Stimulated activated CD8-positive, alpha-beta memory T cell treated with anti-CD3 and anti-CD28 coated beads, Interleukin-2, amount 100 ng/mL, for 1 hour (primary cell): ENCODE data around the gene FAAP24.
"Not testable (repeated sequence)": the region's sequence is repeated elsewhere in the genome, so short reads cannot be mapped to it uniquely, and the experiment has no call there.

Experiments used
- DNase-seq, 2 donors: peaks; one replicate each; pipeline ENCODE4 v3.0.0-alpha.2; 2020; ENCODE audit warnings: low read depth in 2 of 2

Gene FAAP24

GRCh38 chr19:32971715-32972540 lies at the start of gene FAAP24, which contains the start of gene CEP89:
Gene FAAP24, plus strand, starts transcription at chr19:32972242. Its CDS starts 955 bp downstream, at chr19:32973197.
Gene CEP89, minus strand, starts transcription at chr19:32971958. Its CDS starts 84 bp downstream, at chr19:32971874.
- peak; percentile 96 for DNase-seq

GRCh38 chr19:32924200-32924599 lies 47.8 kb upstream of the FAAP24 start:
- no peak for DNase-seq

- no peak for DNase-seq
These were observed 43.2 kb upstream of the FAAP24 start for GRCh38 chr19:32928806-32929205.

- DNase-seq: no peak
These were observed 41.5 kb upstream of the FAAP24 start for GRCh38 chr19:32930567-32930966.

- no peak for DNase-seq
These were observed 38.5 kb upstream of the FAAP24 start for GRCh38 chr19:32933571-32933970.

- DNase-seq: no peak
These were observed 36.4 kb upstream of the FAAP24 start for GRCh38 chr19:32935629-32936028.

- DNase-seq: no peak
These were observed 36.0 kb upstream of the FAAP24 start for GRCh38 chr19:32936065-32936464.

- not testable (repeated sequence) for DNase-seq
These were observed 30.8 kb upstream of the FAAP24 start for GRCh38 chr19:32941273-32941672.

GRCh38 chr19:32945260-32945659 lies 26.8 kb upstream of the FAAP24 start:
- DNase-seq: no peak

GRCh38 chr19:32966750-32967149 lies 5.3 kb upstream of the FAAP24 start:
- no peak for DNase-seq

GRCh38 chr19:32969549-32969948 lies 2.5 kb upstream of the FAAP24 start:
- no peak for DNase-seq

GRCh38 chr19:32971012-32971595 lies 938 bp upstream of the FAAP24 start:
- no peak for DNase-seq

GRCh38 chr19:32976223-32976805 lies 4.3 kb downstream of the FAAP24 start:
- DNase-seq: peak; percentile 34 to 48

GRCh38 chr19:32977280-32977679 lies 5.2 kb downstream of the FAAP24 start:
- no peak for DNase-seq

- DNase-seq: not testable (repeated sequence)
These were observed 5.8 kb downstream of the FAAP24 start for GRCh38 chr19:32977813-32978212.

- not testable (repeated sequence) for DNase-seq
These were observed 7.8 kb downstream of the FAAP24 start for GRCh38 chr19:32979807-32980206.

- not testable (repeated sequence) for DNase-seq
These were observed 10.4 kb downstream of the FAAP24 start for GRCh38 chr19:32982488-32982887.

- DNase-seq: not testable (repeated sequence)
These were observed 16.2 kb downstream of the FAAP24 start for GRCh38 chr19:32988254-32988653.

GRCh38 chr19:32988724-32989123 lies 16.7 kb downstream of the FAAP24 start:
- DNase-seq: no peak

- DNase-seq: not testable (repeated sequence)
These were observed 23.9 kb downstream of the FAAP24 start for GRCh38 chr19:32995966-32996365.

GRCh38 chr19:32997061-32997464 lies 25.0 kb downstream of the FAAP24 start:
- not testable (repeated sequence) for DNase-seq

- no peak for DNase-seq
These were observed 25.8 kb downstream of the FAAP24 start for GRCh38 chr19:32997716-32998355.
